K562 (cell line): Measurements from ENCODE around the gene ZMIZ1. TPM values are rescaled to one million over a fixed set of nuclear protein-coding genes. Genes with fewer than 3 reads are reported as not detected.

Source experiments
- ATAC-seq: fragments of 200-7000 bp; cut with Tn5 transposase; 3 replicates; pipeline ENCODE4 v1.9.1; 2020; ENCODE audit warnings: moderate library complexity
- BruUV-seq: library from RNA; stranded (reverse); fragments of 400-500 nt; replicated peaks from 2 replicates; lab custom pipeline; 2021; lab: Mats Ljungman, UMichigan
- CTCF ChIA-PET: fragments of 300-600 bp; formaldehyde crosslinking; extraction: SDS; loops from one replicate; lab custom pipeline; 2021; ENCODE audit warnings: low intra/inter-chr PET ratio; lab: Yijun Ruan, JAX
- POLR2A ChIA-PET: fragments of 300-600, 350-650 bp; sonication (Branson Sonifier 250); formaldehyde crosslinking; extraction: SDS; loops from one replicate; lab custom pipeline; 2021; ENCODE audit warnings: antibody characterized with exemption, inconsistent platforms; lab: Yijun Ruan, JAX
- DNase-seq, 4 experiments: peaks; one replicate each; pipeline versions ENCODE4 v3.0.0 to v3.0.0-alpha.2; 2011 to 2018; ENCODE audit warnings: low spot score in 3 of 4, mixed read lengths in 3 of 4; ENCODE audit errors: extremely low read depth in 1 of 4
- FAIRE-seq: peaks from 2 replicates; lab custom pipeline; 2011; peaks lifted over from hg19 to GRCh38; lab: Jason Lieb, UNC
- H2AFZ ChIP-seq: 2 replicates; pipeline ENCODE4 v1.6.0; 2011; ENCODE audit warnings: low read depth, low read length, control low read depth, inconsistent platforms
- H3K27ac ChIP-seq: fragments of 200-600 bp; 3 replicates; pipeline ENCODE4 v1.8.0; 2011; ENCODE audit warnings: low read depth, mild to moderate bottlenecking, control low read depth, inconsistent platforms, low read length, moderate library complexity, mixed read lengths; ENCODE audit errors: extremely low read depth
- H3K27me3 ChIP-seq, 2 experiments: fragments of 300-600 bp in 1 of 2; 2 replicates in 1 of 2; 3 replicates in 1 of 2; pipeline versions ENCODE4 v1.6.0 to v1.8.0; 2011; ENCODE audit warnings: inconsistent platforms in 2 of 2, low read length in 2 of 2, mild to moderate bottlenecking in 1 of 2, mixed read lengths in 1 of 2, moderate library complexity in 1 of 2; ENCODE audit not compliant: control insufficient read depth in 2 of 2, insufficient read depth in 2 of 2
- H3K36me3 ChIP-seq: fragments of 300-600 bp; 3 replicates; pipeline ENCODE4 v1.8.0; 2011; ENCODE audit warnings: mild to moderate bottlenecking, low read length, inconsistent platforms; ENCODE audit not compliant: control insufficient read depth, insufficient read depth
- H3K4me1 ChIP-seq, 2 experiments: fragments of 200-600 bp in 1 of 2; replicated peaks in 1 of 2; 2 replicates in 1 of 2; 3 replicates in 1 of 2; pipeline versions ENCODE4 v1.5.1 to v1.8.0; 2011; ENCODE audit warnings: inconsistent platforms in 2 of 2, low read length in 2 of 2, mild to moderate bottlenecking in 1 of 2, mixed read lengths in 1 of 2, moderate library complexity in 1 of 2; ENCODE audit not compliant: control insufficient read depth in 2 of 2, insufficient read depth in 2 of 2
- H3K4me2 ChIP-seq: 2 replicates; pipeline ENCODE4 v1.6.1; 2011; ENCODE audit warnings: low read length, control low read depth, inconsistent platforms, mixed read lengths; ENCODE audit not compliant: insufficient read depth
- H3K4me3 ChIP-seq: fragments of 200-600 bp; sonication (generic), shearing (Covaris generic); 2 replicates; pipeline ENCODE4 v1.5.1; 2016; ENCODE audit warnings: control low read depth, inconsistent platforms
- H3K79me2 ChIP-seq: fragments of 200-600 bp; 3 replicates; pipeline ENCODE4 v1.8.0; 2011; ENCODE audit warnings: low read length, inconsistent platforms; ENCODE audit not compliant: control insufficient read depth, insufficient read depth
- H3K9ac ChIP-seq, 2 experiments: 2 replicates each; pipeline versions ENCODE4 v1.6.0 to v1.6.1; 2011; ENCODE audit warnings: low read depth in 2 of 2, low read length in 2 of 2, control low read depth in 1 of 2, inconsistent platforms in 1 of 2, mild to moderate bottlenecking in 1 of 2, mixed read lengths in 1 of 2; ENCODE audit not compliant: insufficient read depth in 1 of 2
- H3K9me1 ChIP-seq: one replicate; pipeline ENCODE4 v1.6.0; 2011; ENCODE audit warnings: inconsistent platforms, mild to moderate bottlenecking, low read length, moderate library complexity; ENCODE audit not compliant: control insufficient read depth, insufficient read depth
- H3K9me3 ChIP-seq: replicated peaks from 2 replicates; pipeline ENCODE4 v1.5.1; 2011; ENCODE audit warnings: low read depth, low read length, inconsistent platforms; ENCODE audit not compliant: control insufficient read depth, insufficient read depth
- H4K20me1 ChIP-seq: replicated peaks from 2 replicates; pipeline ENCODE4 v1.6.1; 2011; ENCODE audit warnings: low read length, inconsistent platforms, mixed read lengths; ENCODE audit not compliant: control insufficient read depth, insufficient read depth
- KDM4B ChIP-seq, 2 experiments: fragments of 450-650 bp in 1 of 2; sonication (generic) in 1 of 2; IDR thresholded peaks; 2 replicates each; pipeline ENCODE4 v1.6.1; 2016 to 2017; ENCODE audit warnings: borderline replicate concordance in 2 of 2, antibody characterized with exemption in 1 of 2, low read depth in 1 of 2, mild to moderate bottlenecking in 1 of 2
- RBM25 ChIP-seq: fragments of 200-400 bp; formaldehyde crosslinking; IDR thresholded peaks from 2 replicates; pipeline ENCODE4 v1.6.1; 2018; ENCODE audit warnings: low read length, low read depth, moderate library complexity; ENCODE audit not compliant: severe bottlenecking
- SMARCB1 ChIP-seq: IDR thresholded peaks from 2 replicates; pipeline ENCODE4 v1.6.1; 2011; ENCODE audit warnings: improper control_type of control experiment, low read depth; ENCODE audit not compliant: insufficient read length
- THAP12 ChIP-seq: fragments of 250-450 bp; sonication (Bioruptor Pico); IDR thresholded peaks from 2 replicates; pipeline ENCODE4 v1.9.0; 2021; ENCODE audit warnings: mild to moderate bottlenecking, inconsistent platforms
- ZFP36 ChIP-seq: fragments of 150-350 bp; IDR thresholded peaks from 2 replicates; pipeline ENCODE4 v1.6.1; 2018; ENCODE audit warnings: low read length, low read depth; ENCODE audit not compliant: partially characterized antibody
- WGBS: fragments of 100-300 bp; shearing (Covaris generic); methylation state at CpG from one replicate; pipeline ENCODE4 v1.1.6; 2016; ENCODE audit warnings: low coverage, mixed read lengths; ENCODE audit not compliant: insufficient coverage; ENCODE audit errors: missing lambda C conversion rate; 5-methylcytosine and 5-hydroxymethylcytosine counted together
- in situ Hi-C: fragments of 300-500 bp; cut with MboI; formaldehyde crosslinking; loops from 4 replicates; pipeline ENCODE4 v1.15.0; 2018; ENCODE audit warnings: inconsistent platforms, mixed read lengths
- intact Hi-C: fragments of 100-400 bp; cut with micrococcal nuclease; formaldehyde crosslinking; loops from 2 replicates; pipeline ENCODE4 v1.14.2; 2022
- polyA plus RNA-seq, 8 experiments: library from polyadenylated mRNA; depleted of rRNA in 4 of 8; stranded (reverse) in 5 of 8; unstranded in 3 of 8; fragments of >200 nt; fragmentation: Nextera tagmentation in 2 of 8; fragmentation: Illumina TruSeq in 1 of 8; extraction: Ambion mirVana in 2 of 8; extraction: Trizol in 1 of 8; gene quantifications; 2 replicates each; pipeline versions ENCODE4 v1.2.1 to v1.2.3, GENCODE V29; 2011 to 2014; ENCODE audit warnings: inconsistent platforms in 1 of 8, missing spikeins in 1 of 8
- total RNA-seq, 7 experiments: library from RNA; depleted of rRNA in 6 of 7; stranded (reverse); fragments of >200 nt in 6 of 7; fragmentation: Illumina TruSeq in 2 of 7; extraction: Trizol in 2 of 7; gene quantifications; 2 replicates each; pipeline versions ENCODE4 v1.2.1 to v1.2.3, GENCODE V29; 2011 to 2021; ENCODE audit warnings: low replicate concordance in 1 of 7

ZMIZ1 gene
- total and polyA plus RNA-seq, 9 of the 15 experiments (the other 6 are each of a cell fraction or from before 2014, with no cell fraction given): 1.0 to 37.3 (median 4.3) TPM

- no peak for TF ChIP-seq THAP12 (CRISPR knock-in tag)
- TF ChIP-seq SMARCB1: no peak
- TF ChIP-seq, all 486 proteins: peak for 0
Observed at GRCh38 chr10:79209831-79210230, 141.1 kb downstream of the ZMIZ1 start (continued).

DNA sequence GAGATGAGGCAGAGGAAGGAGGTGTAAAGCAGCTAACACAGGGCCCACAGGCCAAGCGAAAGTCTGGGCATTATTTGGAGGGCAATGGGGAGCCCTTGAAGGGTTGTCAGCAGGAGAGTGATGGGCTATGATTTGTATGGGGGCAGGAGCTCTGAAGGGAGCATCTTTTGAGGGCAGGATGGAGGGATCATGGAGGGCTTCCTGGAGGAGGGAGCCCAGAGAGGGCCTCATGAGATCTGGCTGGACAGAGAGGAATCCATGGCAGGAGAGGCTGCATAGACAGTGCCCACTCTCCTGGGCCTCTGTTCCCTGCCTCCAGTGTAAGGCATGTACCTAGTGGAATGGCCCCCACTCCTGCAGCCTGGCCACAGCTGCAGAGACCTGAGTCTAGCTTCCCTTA is 141.9 kb downstream of the ZMIZ1 start:
- H3K9me3 ChIP-seq: no peaks in the 10 kb centered on the region
- FAIRE-seq (no peak), ATAC-seq (no peak), DNase-seq (no peak)
- H3K4me1 ChIP-seq: no peaks in the 10 kb centered on the region
- 27% methylated on average over 1 of the region's 1 CpG for WGBS
- ChIA-PET POLR2A (no interaction called here), CTCF (no interaction called here)
- no peak overlapping the region for H3K27ac ChIP-seq
- H4K20me1 ChIP-seq: no peaks in the 10 kb centered on the region; the same call in 1 of the 2 replicates
- peaks cover 32% of the 10 kb centered on the region; the same call in 2 of the 3 replicates for H3K36me3 ChIP-seq
- H3K9ac ChIP-seq: no peak overlapping the region
- no peak for TF ChIP-seq KDM4B (IDR thresholded peaks at IDR 0.05; ENCODE audit: borderline replicate concordance in 2 of 2, low read depth in 1 of 2)
- peak; percentile 97 for TF ChIP-seq ZFP36
- TF ChIP-seq RBM25: peak; percentile 41
- no peak overlapping the region for H2AFZ ChIP-seq
- H3K27me3 ChIP-seq: no peaks in the 10 kb centered on the region
- H3K9me1 ChIP-seq: peaks cover 6% of the 10 kb centered on the region
- H3K79me2 ChIP-seq: no peaks in the 10 kb centered on the region
- no peak overlapping the region for H3K4me3 ChIP-seq
- no peak overlapping the region for H3K4me2 ChIP-seq
- in situ Hi-C loops (no loop called here), intact Hi-C loops (no loop called here)
- BruUV-seq: no TSS peak
